Natural killer cell (primary cell): ENCODE results near the gene GPR15LG. TPM values are rescaled to one million over a fixed set of nuclear protein-coding genes. Genes with fewer than 3 reads are reported as not detected.
"Not testable (repeated sequence)": the region's sequence is repeated elsewhere in the genome, so short reads cannot be mapped to it uniquely, and the experiment has no call there.

ENCODE experiments used
- ATAC-seq, 3 donors: fragments of 150-1000 bp in 2 of 3; fragments of 200-7000 bp in 1 of 3; cut with Tn5 transposase; 1 replicate in 1 of 3; 2 replicates in 2 of 3; pipeline ENCODE4 v1.10.0; 2021; ENCODE audit warnings: mild to moderate bottlenecking in 2 of 3, moderate library complexity in 2 of 3
- DNase-seq, 2 donors: peaks; one replicate each; pipeline versions ENCODE4 v3.0.0 to v3.0.0-alpha.2; 2013 to 2021; ENCODE audit warnings: mixed read lengths in 1 of 2
- H3K27ac ChIP-seq: one replicate; pipeline ENCODE4 v1.5.1; 2013; ENCODE audit warnings: mild to moderate bottlenecking, low read length
- H3K27me3 ChIP-seq: one replicate; pipeline ENCODE4 v1.6.1; 2013; ENCODE audit warnings: low read length; ENCODE audit not compliant: control insufficient read depth, insufficient read depth
- H3K36me3 ChIP-seq: one replicate; pipeline ENCODE4 v1.6.1; 2013; ENCODE audit warnings: low read length; ENCODE audit not compliant: control insufficient read depth, insufficient read depth
- H3K4me1 ChIP-seq: one replicate; pipeline ENCODE4 v1.6.1; 2013; ENCODE audit warnings: low read length; ENCODE audit not compliant: control insufficient read depth, insufficient read depth
- H3K4me3 ChIP-seq: one replicate; pipeline ENCODE4 v1.5.1; 2013; ENCODE audit warnings: low read length
- H3K9me3 ChIP-seq: one replicate; pipeline ENCODE4 v1.6.1; 2013; ENCODE audit warnings: low read length; ENCODE audit not compliant: control insufficient read depth, insufficient read depth
- H3K27ac Mint-ChIP-seq, 2 donors: one replicate each; pipeline ENCODE4 v1.8.0; 2022; ENCODE audit warnings: mild to moderate bottlenecking in 2 of 2, mixed read lengths in 2 of 2, moderate library complexity in 1 of 2
- H3K27me3 Mint-ChIP-seq, 2 donors: one replicate each; pipeline ENCODE4 v1.8.0; 2022; ENCODE audit warnings: low read depth in 2 of 2, mixed read lengths in 2 of 2
- H3K36me3 Mint-ChIP-seq: one replicate; pipeline ENCODE4 v1.8.0; 2022; ENCODE audit warnings: mixed read lengths
- H3K4me1 Mint-ChIP-seq, 2 donors: one replicate each; pipeline ENCODE4 v1.8.0; 2022; ENCODE audit warnings: mixed read lengths in 2 of 2
- H3K4me3 Mint-ChIP-seq: one replicate; pipeline ENCODE4 v1.8.0; 2022; ENCODE audit warnings: mild to moderate bottlenecking, moderate library complexity, mixed read lengths
- H3K9me3 Mint-ChIP-seq, 2 donors: one replicate each; pipeline ENCODE4 v1.8.0; 2022; ENCODE audit warnings: mixed read lengths in 2 of 2
- WGBS: methylation state at CpG from one replicate; pipeline ENCODE4 v1.1.7; 2013; ENCODE audit warnings: missing lambda C conversion rate; ENCODE audit not compliant: insufficient coverage; 5-methylcytosine and 5-hydroxymethylcytosine counted together
- intact Hi-C: fragments of 100-400 bp; cut with micrococcal nuclease; formaldehyde crosslinking; loops from one replicate; pipeline ENCODE4 v1.14.2; 2022
- total RNA-seq, 4 donors: library from RNA; stranded (reverse); fragments of 120-200 nt in 1 of 4; gene quantifications; one replicate each; pipeline versions ENCODE4 v1.2.3 to v1.2.4, GENCODE V29; 2013 to 2022
- TF ChIP-seq, protein P1 (sequence below): fragments of 200-600 bp; IDR thresholded peaks from one replicate; pipeline ENCODE4 v1.8.0; 2022; ENCODE audit warnings: antibody characterized with exemption

Gene GPR15LG
- total RNA-seq, 3 donors from 2014 or later (not counting 1 experiment from before 2014, with no cell fraction given), result not detected

DNA sequence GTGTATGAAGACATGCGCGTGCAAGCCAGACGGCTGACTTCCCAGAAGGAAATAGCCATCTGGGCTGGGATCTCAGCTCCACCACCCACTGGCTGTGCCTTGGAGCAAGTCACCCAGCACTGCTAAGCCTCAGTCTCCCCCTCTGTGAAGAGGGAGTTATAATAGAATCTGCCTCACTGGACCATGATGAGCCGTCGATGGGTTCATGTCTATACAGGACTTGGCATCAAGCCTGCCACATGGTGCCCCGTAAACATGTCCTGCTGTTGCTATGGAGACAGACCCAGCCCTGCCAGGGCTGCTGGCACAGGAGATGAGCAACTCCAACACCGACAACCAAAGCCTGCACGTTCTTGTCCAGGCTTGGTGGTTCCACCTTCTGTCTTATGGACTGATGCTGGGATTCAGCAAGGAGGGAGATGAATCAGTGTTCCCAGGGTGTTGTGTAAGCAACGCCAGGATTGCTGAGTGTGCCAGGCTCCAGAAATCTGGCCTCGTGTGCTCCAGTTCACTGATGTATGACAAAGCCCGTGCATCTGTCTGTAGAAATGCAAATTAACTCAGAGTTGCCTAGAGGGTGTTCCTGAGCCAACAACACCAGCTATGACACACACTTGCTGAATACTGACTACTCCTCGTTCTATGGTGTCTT lies 5.6 kb downstream of the GPR15LG start:
- Histone ChIP-seq H3K27ac (peak overlapping the region; percentile 67), H3K4me1 (peaks cover 46% of the 10 kb centered on the region), H3K36me3 (no peaks in the 10 kb centered on the region), H3K27me3 (no peaks in the 10 kb centered on the region), H3K9me3 (no peaks in the 10 kb centered on the region), H3K4me3 (no peak overlapping the region)
- Mint-ChIP-seq H3K36me3 (no peaks in the 10 kb centered on the region), H3K27me3 (no peaks in the 10 kb centered on the region), H3K9me3 (no peaks in the 10 kb centered on the region), H3K4me1 (peaks cover 0 to 7% of the 10 kb centered on the region in 2 donors), H3K27ac (no peak overlapping the region), H3K4me3 (no peak overlapping the region)
- TF ChIP-seq, protein P1, sequence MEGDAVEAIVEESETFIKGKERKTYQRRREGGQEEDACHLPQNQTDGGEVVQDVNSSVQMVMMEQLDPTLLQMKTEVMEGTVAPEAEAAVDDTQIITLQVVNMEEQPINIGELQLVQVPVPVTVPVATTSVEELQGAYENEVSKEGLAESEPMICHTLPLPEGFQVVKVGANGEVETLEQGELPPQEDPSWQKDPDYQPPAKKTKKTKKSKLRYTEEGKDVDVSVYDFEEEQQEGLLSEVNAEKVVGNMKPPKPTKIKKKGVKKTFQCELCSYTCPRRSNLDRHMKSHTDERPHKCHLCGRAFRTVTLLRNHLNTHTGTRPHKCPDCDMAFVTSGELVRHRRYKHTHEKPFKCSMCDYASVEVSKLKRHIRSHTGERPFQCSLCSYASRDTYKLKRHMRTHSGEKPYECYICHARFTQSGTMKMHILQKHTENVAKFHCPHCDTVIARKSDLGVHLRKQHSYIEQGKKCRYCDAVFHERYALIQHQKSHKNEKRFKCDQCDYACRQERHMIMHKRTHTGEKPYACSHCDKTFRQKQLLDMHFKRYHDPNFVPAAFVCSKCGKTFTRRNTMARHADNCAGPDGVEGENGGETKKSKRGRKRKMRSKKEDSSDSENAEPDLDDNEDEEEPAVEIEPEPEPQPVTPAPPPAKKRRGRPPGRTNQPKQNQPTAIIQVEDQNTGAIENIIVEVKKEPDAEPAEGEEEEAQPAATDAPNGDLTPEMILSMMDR, result no peak
- intact Hi-C loops, result loop anchor here (5.0 kb wide), 1 partner anchor 153 kb away; no protein-coding TSS in a partner anchor
- WGBS, result 59% methylated on average over 12 of the region's 12 CpGs
- DNase-seq, result peak; percentile 22 to 67
- ATAC-seq, result peak in 2 of 3 donors; percentile 38 to 41

DNA sequence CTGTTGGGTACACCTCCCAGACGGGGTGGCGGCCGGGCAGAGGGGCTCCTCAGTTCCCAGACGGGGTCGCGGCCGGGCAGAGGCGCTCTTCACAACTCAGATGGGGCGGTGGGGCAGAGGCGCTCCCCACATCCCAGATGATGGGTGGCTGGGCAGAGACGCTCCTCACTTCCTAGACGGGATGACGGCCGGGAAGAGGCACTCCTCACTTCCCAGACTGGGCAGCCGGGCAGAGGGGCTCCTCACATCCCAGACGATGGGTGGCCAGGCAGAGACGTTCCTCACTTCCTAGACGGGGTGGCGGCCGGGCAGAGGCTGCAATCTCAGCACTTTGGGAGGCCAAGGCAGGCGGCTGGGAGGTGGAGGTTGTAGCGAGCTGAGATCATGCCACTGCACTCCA lies 6.8 kb downstream of the GPR15LG start:
- ATAC-seq, H3K4me3 Mint-ChIP-seq, intact Hi-C loops, H3K27ac Mint-ChIP-seq, H3K36me3 ChIP-seq, DNase-seq, H3K9me3 ChIP-seq, H3K9me3 Mint-ChIP-seq, H3K27me3 Mint-ChIP-seq, H3K36me3 Mint-ChIP-seq, H3K4me3 ChIP-seq, H3K27ac ChIP-seq, H3K27me3 ChIP-seq: not testable (repeated sequence)
- H3K4me1 Mint-ChIP-seq, result peaks cover 7 to 12% of the 10 kb centered on the region in 2 donors
- peaks cover 52% of the 10 kb centered on the region for H3K4me1 ChIP-seq
- WGBS, result 87% methylated on average over 17 of the region's 22 CpGs

DNA sequence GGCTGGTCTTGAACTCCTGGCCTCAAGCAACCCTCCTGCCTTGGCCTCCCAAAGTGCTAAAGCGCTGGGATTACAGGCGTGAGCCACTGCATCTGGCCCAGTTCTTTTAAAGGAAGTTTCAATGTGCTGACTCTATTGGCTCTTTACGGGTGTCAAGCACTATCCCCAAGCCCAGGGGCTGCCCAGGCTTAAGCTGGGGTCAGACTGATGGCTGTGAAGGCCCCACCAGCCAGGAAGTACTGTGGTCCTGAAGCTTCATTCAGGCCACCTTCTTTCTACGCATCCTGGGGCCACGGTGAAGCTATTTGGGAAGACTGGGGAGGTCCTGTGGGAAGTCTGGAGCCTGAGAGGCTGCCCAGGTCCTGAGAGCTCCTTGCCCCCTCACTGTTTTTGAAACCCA lies 8.0 kb downstream of the GPR15LG start:
- Mint-ChIP-seq H3K36me3 (no peaks in the 10 kb centered on the region), H3K4me1 (peaks cover 7 to 10% of the 10 kb centered on the region in 2 donors), H3K27ac (no peak overlapping the region), H3K4me3 (no peak overlapping the region), H3K9me3 (no peaks in the 10 kb centered on the region), H3K27me3 (no peaks in the 10 kb centered on the region)
- TF ChIP-seq, protein P1, result no peak
- H3K9me3 ChIP-seq, result no peaks in the 10 kb centered on the region
- ATAC-seq (no peak), DNase-seq (no peak)
- H3K4me1 ChIP-seq, result peaks cover 50% of the 10 kb centered on the region
- intact Hi-C loops, result no loop called here
- WGBS, result 82% methylated on average over 5 of the region's 5 CpGs
- H3K36me3 ChIP-seq, result no peaks in the 10 kb centered on the region
- no peak overlapping the region for H3K4me3 ChIP-seq
- no peak overlapping the region for H3K27ac ChIP-seq
- H3K27me3 ChIP-seq, result no peaks in the 10 kb centered on the region

DNA sequence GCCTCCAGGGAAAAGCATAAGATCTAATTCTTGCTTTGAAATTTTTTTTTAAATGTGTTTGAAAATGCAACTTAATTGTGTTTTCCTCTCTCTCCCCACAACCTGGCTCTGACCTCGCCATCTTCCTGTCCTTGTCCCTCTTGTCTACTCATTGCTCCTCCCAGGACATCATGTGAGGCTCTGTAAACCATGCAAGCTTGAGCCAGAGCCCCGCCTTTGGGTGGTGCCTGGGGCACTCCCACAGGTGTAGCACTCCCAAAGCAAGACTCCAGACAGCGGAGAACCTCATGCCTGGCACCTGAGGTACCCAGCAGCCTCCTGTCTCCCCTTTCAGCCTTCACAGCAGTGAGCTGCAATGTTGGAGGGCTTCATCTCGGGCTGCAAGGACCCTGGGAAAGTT lies 10.9 kb downstream of the GPR15LG start:
- Mint-ChIP-seq H3K36me3 (no peaks in the 10 kb centered on the region), H3K27ac (no peak overlapping the region), H3K27me3 (no peaks in the 10 kb centered on the region), H3K4me3 (no peak overlapping the region), H3K9me3 (no peaks in the 10 kb centered on the region), H3K4me1 (peaks cover 6 to 11% of the 10 kb centered on the region in 2 donors)
- Histone ChIP-seq H3K9me3 (no peaks in the 10 kb centered on the region), H3K27ac (no peak overlapping the region), H3K27me3 (no peaks in the 10 kb centered on the region), H3K36me3 (no peaks in the 10 kb centered on the region), H3K4me1 (peaks cover 50% of the 10 kb centered on the region), H3K4me3 (no peak overlapping the region)
- TF ChIP-seq, protein P1, result no peak
- intact Hi-C loops, result no loop called here
- ATAC-seq, result no peak
- no peak for DNase-seq
- WGBS, result 73% methylated on average over 4 of the region's 4 CpGs
